Panc1 (cell line): ENCODE data around the gene FLYWCH1. TPM values are rescaled to one million over a fixed set of nuclear protein-coding genes. Genes with fewer than 3 reads are reported as not detected.

Experiments used
- ATAC-seq: fragments of 200-7000 bp; cut with Tn5 transposase; 2 replicates; pipeline ENCODE4 v1.9.1; 2020; ENCODE audit warnings: mild to moderate bottlenecking, moderate library complexity
- BruUV-seq: library from RNA; stranded (reverse); fragments of 400-500 nt; replicated peaks from 2 replicates; lab custom pipeline; 2021; lab: Mats Ljungman, UMichigan
- CTCF ChIA-PET: fragments of 300-600 bp; sonication (Branson Sonifier 250); formaldehyde crosslinking; loops from one replicate; lab custom pipeline; 2022; ENCODE audit warnings: antibody characterized with exemption; lab: Charles Lee
- POLR2A ChIA-PET: fragments of 300-600 bp; sonication (Branson Sonifier 250); formaldehyde crosslinking; loops from one replicate; lab custom pipeline; 2022; ENCODE audit warnings: antibody characterized with exemption; lab: Charles Lee
- DNase-seq: peaks from one replicate; pipeline ENCODE4 v3.0.0-alpha.2; 2010; ENCODE audit warnings: low read depth, low spot score
- H3K27ac ChIP-seq: 2 replicates; pipeline ENCODE4 v1.5.1; 2011; ENCODE audit warnings: mild to moderate bottlenecking, low read length, inconsistent platforms
- H3K27me3 ChIP-seq: fragments of 200-500 bp; sonication (Bioruptor generic); 2 replicates; pipeline ENCODE4 v1.6.0; 2014; ENCODE audit warnings: low read length, inconsistent platforms; ENCODE audit not compliant: control insufficient read depth, insufficient read depth
- H3K36me3 ChIP-seq: fragments of 200-500 bp; sonication (Bioruptor generic); 2 replicates; pipeline ENCODE4 v1.5.1; 2014; ENCODE audit warnings: inconsistent platforms, mild to moderate bottlenecking, low read length, moderate library complexity; ENCODE audit not compliant: control insufficient read depth, insufficient read depth
- H3K4me1 ChIP-seq: 2 replicates; pipeline ENCODE4 v1.5.1; 2011; ENCODE audit warnings: inconsistent platforms, mild to moderate bottlenecking, low read length, moderate library complexity; ENCODE audit not compliant: control insufficient read depth, insufficient read depth
- H3K4me3 ChIP-seq, 2 experiments: 2 replicates each; pipeline ENCODE4 v1.5.1; 2011 to 2012; ENCODE audit warnings: low read depth in 2 of 2, low read length in 2 of 2, mild to moderate bottlenecking in 2 of 2, inconsistent platforms in 1 of 2, moderate library complexity in 1 of 2
- H3K9me3 ChIP-seq: fragments of 200-500 bp; sonication (Bioruptor generic); 2 replicates; pipeline ENCODE4 v1.5.1; 2014; ENCODE audit warnings: low read depth, mild to moderate bottlenecking, inconsistent platforms, low read length, moderate library complexity; ENCODE audit not compliant: control insufficient read depth, insufficient read depth
- POLR2AphosphoS5 ChIP-seq: IDR thresholded peaks from 2 replicates; pipeline ENCODE4 v1.6.1; 2012; ENCODE audit warnings: mild to moderate bottlenecking, low read depth, low read length, moderate library complexity
- SIN3A ChIP-seq: IDR thresholded peaks from 2 replicates; pipeline ENCODE4 v1.6.1; 2012; ENCODE audit warnings: low read depth, mild to moderate bottlenecking, low read length, moderate library complexity, borderline replicate concordance; ENCODE audit not compliant: insufficient read depth
- TCF7L2 ChIP-seq: IDR thresholded peaks from 2 replicates; pipeline ENCODE4 v1.6.1; 2011; ENCODE audit warnings: mild to moderate bottlenecking, low read depth, low read length, inconsistent platforms
- in situ Hi-C: cut with HindIII; loops from 2 replicates; pipeline ENCODE4 v1.10.0; 2016; ENCODE audit warnings: low sequenced_read_pairs, low pct_unique_long_range_greater_than_20kb
- intact Hi-C: fragments of 100-400 bp; cut with micrococcal nuclease; formaldehyde crosslinking; loops from one replicate; pipeline ENCODE4 v1.10.0; 2022; ENCODE audit not compliant: unreplicated experiment
- total RNA-seq: library from RNA; stranded (reverse); gene quantifications from one replicate; pipeline ENCODE4 v1.2.1, GENCODE V29; 2021; ENCODE audit not compliant: unreplicated experiment
- TF ChIP-seq, protein P1 (sequence below): fragments of 450-650 bp; IDR thresholded peaks from 2 replicates; pipeline ENCODE4 v1.5.1; 2017; ENCODE audit warnings: mild to moderate bottlenecking
- TF ChIP-seq, protein P2 (sequence below), 2 experiments: IDR thresholded peaks; 2 replicates each; pipeline ENCODE4 v1.6.1; 2011 to 2012; ENCODE audit warnings: low read depth in 2 of 2, control low read depth in 1 of 2, low read length in 1 of 2, mild to moderate bottlenecking in 1 of 2, moderate library complexity in 1 of 2; ENCODE audit not compliant: insufficient read depth in 1 of 2

FLYWCH1 gene
- total RNA-seq, 1 experiment from 2014 or later, result 67.9 TPM

DNA sequence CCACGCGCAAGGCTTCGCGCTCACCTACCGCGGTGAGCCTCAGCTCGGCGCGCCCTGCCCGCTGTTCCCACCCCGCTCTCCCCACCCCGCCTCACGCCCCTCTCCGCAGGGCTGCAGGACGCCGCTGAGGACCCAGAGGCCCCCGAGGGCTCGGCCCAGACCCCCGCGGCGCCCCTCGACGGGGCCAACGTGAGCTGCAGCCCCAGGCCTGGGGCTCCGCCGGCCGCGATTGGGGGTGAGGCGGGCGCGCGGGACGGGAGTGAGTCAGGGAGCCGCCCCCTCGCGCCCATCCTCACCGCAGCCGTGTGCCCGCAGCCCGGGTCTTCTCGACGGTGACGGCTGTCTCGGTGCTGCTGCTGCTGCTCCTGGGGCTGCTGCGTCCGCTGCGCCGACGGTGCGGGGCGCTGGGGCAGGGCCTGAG lies 55.5 kb downstream of the FLYWCH1 start:
- TF ChIP-seq POLR2AphosphoS5 (no peak), SIN3A (no peak), TCF7L2 (no peak)
- TF ChIP-seq, protein P1, sequence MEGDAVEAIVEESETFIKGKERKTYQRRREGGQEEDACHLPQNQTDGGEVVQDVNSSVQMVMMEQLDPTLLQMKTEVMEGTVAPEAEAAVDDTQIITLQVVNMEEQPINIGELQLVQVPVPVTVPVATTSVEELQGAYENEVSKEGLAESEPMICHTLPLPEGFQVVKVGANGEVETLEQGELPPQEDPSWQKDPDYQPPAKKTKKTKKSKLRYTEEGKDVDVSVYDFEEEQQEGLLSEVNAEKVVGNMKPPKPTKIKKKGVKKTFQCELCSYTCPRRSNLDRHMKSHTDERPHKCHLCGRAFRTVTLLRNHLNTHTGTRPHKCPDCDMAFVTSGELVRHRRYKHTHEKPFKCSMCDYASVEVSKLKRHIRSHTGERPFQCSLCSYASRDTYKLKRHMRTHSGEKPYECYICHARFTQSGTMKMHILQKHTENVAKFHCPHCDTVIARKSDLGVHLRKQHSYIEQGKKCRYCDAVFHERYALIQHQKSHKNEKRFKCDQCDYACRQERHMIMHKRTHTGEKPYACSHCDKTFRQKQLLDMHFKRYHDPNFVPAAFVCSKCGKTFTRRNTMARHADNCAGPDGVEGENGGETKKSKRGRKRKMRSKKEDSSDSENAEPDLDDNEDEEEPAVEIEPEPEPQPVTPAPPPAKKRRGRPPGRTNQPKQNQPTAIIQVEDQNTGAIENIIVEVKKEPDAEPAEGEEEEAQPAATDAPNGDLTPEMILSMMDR, result no peak
- Histone ChIP-seq H3K27me3 (no peaks in the 10 kb centered on the region), H3K4me1 (peaks cover 35% of the 10 kb centered on the region), H3K4me3 (no peak overlapping the region), H3K36me3 (no peaks in the 10 kb centered on the region; the same call in 1 of the 2 replicates), H3K27ac (no peak overlapping the region), H3K9me3 (no peaks in the 10 kb centered on the region)
- ChIA-PET POLR2A (no interaction called here), CTCF (no interaction called here)
- DNase-seq (no peak), ATAC-seq (no peak)
- intact Hi-C loops, result no loop called here
- in situ Hi-C loops, result no loop called here
- no TSS peak for BruUV-seq

DNA sequence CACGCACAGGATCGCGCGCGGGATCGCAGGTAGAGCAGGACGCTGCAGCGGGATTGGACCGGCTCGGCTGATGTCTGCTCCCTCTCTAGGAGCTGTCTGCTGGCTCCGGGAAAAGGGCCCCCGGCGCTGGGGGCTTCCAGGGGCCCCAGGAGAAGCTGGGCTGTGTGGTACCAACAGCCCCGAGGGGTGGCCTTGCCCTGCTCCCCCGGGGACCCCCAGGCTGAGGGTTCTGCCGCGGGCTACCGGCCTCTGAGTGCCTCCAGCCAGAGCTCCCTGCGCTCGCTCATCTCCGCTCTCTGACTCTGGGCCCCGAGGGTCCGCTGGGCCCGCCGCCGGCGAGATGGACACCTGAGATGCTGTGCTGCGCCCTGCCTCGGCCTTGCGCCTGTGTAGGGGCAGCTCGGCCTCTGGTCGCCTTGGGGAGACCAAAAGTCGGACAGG lies 56.0 kb downstream of the FLYWCH1 start:
- Histone ChIP-seq H3K9me3 (no peaks in the 10 kb centered on the region), H3K36me3 (no peaks in the 10 kb centered on the region; the same call in 1 of the 2 replicates), H3K27me3 (no peaks in the 10 kb centered on the region), H3K27ac (no peak overlapping the region; the same call in 1 of the 2 replicates), H3K4me1 (peaks cover 35% of the 10 kb centered on the region), H3K4me3 (no peak overlapping the region)
- in situ Hi-C loops, result no loop called here
- CTCF ChIA-PET, result no interaction called here
- no TSS peak for BruUV-seq
- no peak for ATAC-seq
- POLR2A ChIA-PET, result no interaction called here
- DNase-seq, result no peak
- TF ChIP-seq, protein P1, result no peak
- intact Hi-C loops, result no loop called here

DNA sequence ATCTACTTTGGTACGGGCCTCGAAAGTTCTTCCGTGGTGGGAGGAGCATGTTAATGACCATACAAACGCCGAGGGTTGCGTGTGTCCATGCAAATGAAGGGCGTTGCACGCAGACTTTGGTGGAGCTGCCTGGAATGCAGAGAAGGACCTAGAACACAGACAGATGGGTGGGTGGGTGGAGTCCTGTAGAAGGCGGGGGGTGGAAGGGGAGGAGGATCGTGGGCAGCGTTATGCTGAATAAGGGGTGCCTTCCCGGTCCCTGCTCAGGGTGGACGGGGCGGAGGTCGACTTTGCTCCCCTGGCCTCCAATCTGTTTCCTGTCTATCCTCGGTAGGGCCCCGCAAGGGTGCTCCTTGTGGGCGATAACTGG lies 56.6 kb downstream of the FLYWCH1 start:
- in situ Hi-C loops, result no loop called here
- Histone ChIP-seq H3K27me3 (no peaks in the 10 kb centered on the region), H3K4me3 (peak overlapping the region; percentile 69 to 70), H3K27ac (peak overlapping the region; percentile 40; the same call in 1 of the 2 replicates), H3K36me3 (no peaks in the 10 kb centered on the region; the same call in 1 of the 2 replicates), H3K9me3 (no peaks in the 10 kb centered on the region), H3K4me1 (peaks cover 38% of the 10 kb centered on the region)
- ChIA-PET CTCF (no interaction called here), POLR2A (no interaction called here)
- BruUV-seq, result no TSS peak
- TF ChIP-seq, protein P2, sequence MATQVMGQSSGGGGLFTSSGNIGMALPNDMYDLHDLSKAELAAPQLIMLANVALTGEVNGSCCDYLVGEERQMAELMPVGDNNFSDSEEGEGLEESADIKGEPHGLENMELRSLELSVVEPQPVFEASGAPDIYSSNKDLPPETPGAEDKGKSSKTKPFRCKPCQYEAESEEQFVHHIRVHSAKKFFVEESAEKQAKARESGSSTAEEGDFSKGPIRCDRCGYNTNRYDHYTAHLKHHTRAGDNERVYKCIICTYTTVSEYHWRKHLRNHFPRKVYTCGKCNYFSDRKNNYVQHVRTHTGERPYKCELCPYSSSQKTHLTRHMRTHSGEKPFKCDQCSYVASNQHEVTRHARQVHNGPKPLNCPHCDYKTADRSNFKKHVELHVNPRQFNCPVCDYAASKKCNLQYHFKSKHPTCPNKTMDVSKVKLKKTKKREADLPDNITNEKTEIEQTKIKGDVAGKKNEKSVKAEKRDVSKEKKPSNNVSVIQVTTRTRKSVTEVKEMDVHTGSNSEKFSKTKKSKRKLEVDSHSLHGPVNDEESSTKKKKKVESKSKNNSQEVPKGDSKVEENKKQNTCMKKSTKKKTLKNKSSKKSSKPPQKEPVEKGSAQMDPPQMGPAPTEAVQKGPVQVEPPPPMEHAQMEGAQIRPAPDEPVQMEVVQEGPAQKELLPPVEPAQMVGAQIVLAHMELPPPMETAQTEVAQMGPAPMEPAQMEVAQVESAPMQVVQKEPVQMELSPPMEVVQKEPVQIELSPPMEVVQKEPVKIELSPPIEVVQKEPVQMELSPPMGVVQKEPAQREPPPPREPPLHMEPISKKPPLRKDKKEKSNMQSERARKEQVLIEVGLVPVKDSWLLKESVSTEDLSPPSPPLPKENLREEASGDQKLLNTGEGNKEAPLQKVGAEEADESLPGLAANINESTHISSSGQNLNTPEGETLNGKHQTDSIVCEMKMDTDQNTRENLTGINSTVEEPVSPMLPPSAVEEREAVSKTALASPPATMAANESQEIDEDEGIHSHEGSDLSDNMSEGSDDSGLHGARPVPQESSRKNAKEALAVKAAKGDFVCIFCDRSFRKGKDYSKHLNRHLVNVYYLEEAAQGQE (IDR thresholded peaks at IDR 0.05; ENCODE audit: insufficient read depth in 1 of 2, low read depth in 2 of 2, low read length in 1 of 2), result no peak
- TF ChIP-seq SIN3A, result no peak
- TF ChIP-seq, protein P1, result no peak
- TF ChIP-seq TCF7L2, result no peak
- no peak for TF ChIP-seq POLR2AphosphoS5
- no peak for ATAC-seq
- intact Hi-C loops, result no loop called here
- DNase-seq, result no peak
